GM12891 (cell line): Measurements from ENCODE around the gene FDX2.

Source experiments
- DNase-seq: peaks from one replicate; pipeline ENCODE4 v3.0.0; 2011; ENCODE audit warnings: low spot score; ENCODE audit not compliant: insufficient read length
- FAIRE-seq: peaks from 2 replicates; lab custom pipeline; 2011; peaks lifted over from hg19 to GRCh38; lab: Jason Lieb, UNC
- PAX5 ChIP-seq: IDR thresholded peaks from 2 replicates; pipeline ENCODE4 v1.6.1; 2011; ENCODE audit warnings: low read length, moderate library complexity, mild to moderate bottlenecking; ENCODE audit not compliant: insufficient read depth, severe bottlenecking
- POLR2A ChIP-seq: IDR thresholded peaks from 2 replicates; pipeline ENCODE4 v1.6.1; 2011; ENCODE audit warnings: low read depth, low read length, control low read depth
- POLR2AphosphoS5 ChIP-seq: IDR thresholded peaks from 2 replicates; pipeline ENCODE4 v1.6.1; 2011; ENCODE audit warnings: low read depth, low read length, control low read depth
- POU2F2 ChIP-seq: IDR thresholded peaks from 2 replicates; pipeline ENCODE4 v1.6.1; 2011; ENCODE audit warnings: low read depth, mild to moderate bottlenecking, control low read depth, low read length, moderate library complexity
- SPI1 ChIP-seq: IDR thresholded peaks from 2 replicates; pipeline ENCODE4 v1.6.1; 2011; ENCODE audit warnings: low read depth, low read length, control low read depth
- TAF1 ChIP-seq: IDR thresholded peaks from 2 replicates; pipeline ENCODE4 v1.6.1; 2011; ENCODE audit warnings: low read depth, low read length, control low read depth

The FDX2 gene

DNA sequence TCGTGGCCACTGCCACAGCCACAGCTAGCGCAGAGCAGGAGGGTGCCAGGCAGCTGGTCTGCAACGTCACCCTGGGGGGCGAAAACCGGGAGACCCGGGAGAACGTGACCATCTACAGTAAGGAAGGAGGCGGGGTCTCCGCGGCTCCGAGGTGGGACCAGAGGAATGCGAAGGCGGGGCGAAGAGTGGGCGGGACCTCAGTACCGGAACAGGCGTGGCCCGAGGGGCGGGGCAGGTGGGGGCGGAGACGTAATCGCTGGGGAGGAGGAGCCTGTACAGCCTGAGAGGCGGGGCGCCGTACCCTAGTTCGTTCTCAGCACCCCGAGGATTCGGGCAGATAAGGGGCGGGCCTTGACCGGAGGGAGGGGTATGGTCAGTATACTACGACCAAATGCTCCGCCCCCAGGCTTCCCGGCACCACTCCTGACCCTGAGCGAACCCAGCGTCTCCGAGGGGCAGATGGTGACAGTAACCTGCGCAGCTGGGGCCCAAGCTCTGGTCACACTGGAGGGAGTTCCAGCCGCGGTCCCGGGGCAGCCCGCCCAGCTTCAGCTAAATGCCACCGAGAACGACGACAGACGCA lies 23.5 kb downstream of the FDX2 start:
- FAIRE-seq, result peak; percentile 85
- no peak for TF ChIP-seq POLR2A
- no peak for TF ChIP-seq POLR2AphosphoS5
- no peak for TF ChIP-seq POU2F2
- DNase-seq, result no peak

DNA sequence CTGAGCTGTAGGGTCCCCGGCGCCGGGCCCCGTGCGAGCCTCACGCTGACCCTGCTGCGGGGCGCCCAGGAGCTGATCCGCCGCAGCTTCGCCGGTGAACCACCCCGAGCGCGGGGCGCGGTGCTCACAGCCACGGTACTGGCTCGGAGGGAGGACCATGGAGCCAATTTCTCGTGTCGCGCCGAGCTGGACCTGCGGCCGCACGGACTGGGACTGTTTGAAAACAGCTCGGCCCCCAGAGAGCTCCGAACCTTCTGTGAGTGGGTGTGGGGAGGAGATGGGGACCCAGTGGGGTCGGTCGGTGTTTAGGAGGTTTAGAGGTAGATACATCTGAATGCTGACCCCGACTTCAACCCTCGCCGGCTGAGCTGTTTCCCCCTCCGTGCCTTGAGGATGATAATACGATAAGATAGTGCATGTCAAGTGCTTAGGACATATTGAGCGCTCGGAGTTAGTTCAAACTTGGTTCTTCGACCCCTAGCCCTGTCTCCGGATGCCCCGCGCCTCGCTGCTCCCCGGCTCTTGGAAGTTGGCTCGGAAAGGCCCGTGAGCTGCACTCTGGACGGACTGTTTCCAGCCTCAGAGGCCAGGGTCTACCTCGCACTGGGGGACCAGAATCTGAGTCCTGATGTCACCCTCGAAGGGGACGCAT lies 24.1 kb downstream of the FDX2 start:
- FAIRE-seq (peak; percentile 33), DNase-seq (no peak)
- TF ChIP-seq TAF1, result no peak
- TF ChIP-seq SPI1, result no peak
- TF ChIP-seq POLR2A, result no peak

DNA sequence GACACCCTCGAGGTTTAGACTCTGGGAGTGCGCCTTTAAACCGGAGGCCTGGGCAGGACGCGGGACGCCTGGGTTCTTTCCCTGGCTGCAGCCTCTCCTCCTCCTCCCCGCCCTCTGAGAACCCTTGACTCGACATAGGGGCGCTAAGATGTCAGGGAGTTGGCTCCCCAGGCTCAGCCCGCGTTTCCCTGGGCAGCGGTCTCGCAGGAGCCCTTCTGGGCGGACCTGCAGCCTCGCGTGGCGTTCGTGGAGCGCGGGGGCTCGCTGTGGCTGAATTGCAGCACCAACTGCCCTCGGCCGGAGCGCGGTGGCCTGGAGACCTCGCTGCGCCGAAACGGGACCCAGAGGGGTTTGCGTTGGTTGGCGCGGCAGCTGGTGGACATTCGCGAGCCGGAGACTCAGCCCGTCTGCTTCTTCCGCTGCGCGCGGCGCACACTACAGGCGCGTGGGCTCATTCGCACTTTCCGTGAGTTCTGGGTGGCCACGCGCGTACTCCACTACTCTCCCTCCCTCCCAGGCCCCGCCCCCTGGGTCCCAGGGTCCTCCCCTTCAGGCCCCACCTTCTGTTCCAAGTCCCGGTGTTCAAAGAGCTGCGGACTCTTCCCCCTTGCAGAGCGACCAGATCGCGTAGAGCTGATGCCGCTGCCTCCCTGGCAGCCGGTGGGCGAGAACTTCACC lies 24.8 kb downstream of the FDX2 start:
- no peak for DNase-seq
- TF ChIP-seq PAX5 (no peak), POU2F2 (no peak), POLR2AphosphoS5 (no peak), SPI1 (no peak), TAF1 (no peak), POLR2A (no peak)
- FAIRE-seq, result peak; percentile 33

DNA sequence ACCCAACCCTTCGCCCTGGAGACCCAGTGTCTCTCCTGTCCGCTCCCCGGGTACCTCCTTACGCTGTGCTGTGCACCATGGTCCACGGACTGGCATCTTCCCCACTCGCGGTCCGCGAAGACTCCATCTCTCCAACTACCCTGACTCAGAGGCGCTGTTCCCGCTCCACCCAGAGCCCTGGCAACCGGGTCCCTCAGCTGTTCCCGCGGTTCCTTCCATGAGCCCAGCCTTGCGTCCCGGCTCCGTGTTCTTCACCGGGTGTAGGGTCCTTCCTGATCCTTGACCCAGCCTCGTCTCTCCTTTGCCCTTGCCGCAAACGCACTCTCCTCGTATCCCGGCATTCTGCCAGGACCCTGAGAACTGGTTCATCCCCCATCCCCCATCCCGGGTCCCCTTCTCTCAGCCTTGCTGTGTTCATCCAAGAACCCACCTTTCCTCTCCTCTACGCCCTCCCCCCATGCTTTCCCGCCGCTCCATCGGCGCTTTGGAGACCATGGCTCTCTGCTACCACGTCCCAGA lies 25.4 kb downstream of the FDX2 start:
- TF ChIP-seq PAX5 (no peak), TAF1 (no peak), POLR2AphosphoS5 (no peak), POU2F2 (no peak), SPI1 (no peak), POLR2A (no peak)
- FAIRE-seq, result no peak
- no peak for DNase-seq

DNA sequence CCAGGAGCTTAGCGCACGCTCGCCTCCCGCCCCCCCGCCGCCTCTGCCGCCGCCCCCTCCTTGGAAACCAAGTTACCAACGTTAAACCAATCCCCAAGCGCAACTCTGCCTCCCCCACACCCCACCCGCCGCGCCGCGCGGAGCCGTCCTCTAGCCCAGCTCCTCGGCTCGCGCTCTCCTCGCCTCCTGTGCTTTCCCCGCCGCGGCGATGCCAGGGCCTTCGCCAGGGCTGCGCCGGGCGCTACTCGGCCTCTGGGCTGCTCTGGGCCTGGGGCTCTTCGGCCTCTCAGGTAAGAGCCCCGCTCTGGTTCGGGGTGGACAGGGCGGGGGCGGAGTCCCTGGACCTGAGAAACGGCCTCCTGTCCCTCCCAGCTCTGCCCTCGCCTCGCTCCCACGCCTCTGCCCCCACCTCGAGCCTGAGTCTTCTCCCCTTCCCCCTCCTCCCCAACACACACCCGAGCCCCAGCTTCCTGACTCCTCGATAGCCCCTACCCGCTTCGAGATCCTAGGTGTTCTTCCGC lies 25.9 kb downstream of the FDX2 start, which contains the start of gene ICAM5:
ICAM5 (plus strand) TSS at position 117 of the 521 bp plus-strand sequence; CDS start at position 209, 92 bp downstream.
- FAIRE-seq, result no peak
- TF ChIP-seq POLR2A (no peak), SPI1 (no peak), POLR2AphosphoS5 (no peak), TAF1 (no peak), POU2F2 (no peak), PAX5 (no peak)
- no peak for DNase-seq

DNA sequence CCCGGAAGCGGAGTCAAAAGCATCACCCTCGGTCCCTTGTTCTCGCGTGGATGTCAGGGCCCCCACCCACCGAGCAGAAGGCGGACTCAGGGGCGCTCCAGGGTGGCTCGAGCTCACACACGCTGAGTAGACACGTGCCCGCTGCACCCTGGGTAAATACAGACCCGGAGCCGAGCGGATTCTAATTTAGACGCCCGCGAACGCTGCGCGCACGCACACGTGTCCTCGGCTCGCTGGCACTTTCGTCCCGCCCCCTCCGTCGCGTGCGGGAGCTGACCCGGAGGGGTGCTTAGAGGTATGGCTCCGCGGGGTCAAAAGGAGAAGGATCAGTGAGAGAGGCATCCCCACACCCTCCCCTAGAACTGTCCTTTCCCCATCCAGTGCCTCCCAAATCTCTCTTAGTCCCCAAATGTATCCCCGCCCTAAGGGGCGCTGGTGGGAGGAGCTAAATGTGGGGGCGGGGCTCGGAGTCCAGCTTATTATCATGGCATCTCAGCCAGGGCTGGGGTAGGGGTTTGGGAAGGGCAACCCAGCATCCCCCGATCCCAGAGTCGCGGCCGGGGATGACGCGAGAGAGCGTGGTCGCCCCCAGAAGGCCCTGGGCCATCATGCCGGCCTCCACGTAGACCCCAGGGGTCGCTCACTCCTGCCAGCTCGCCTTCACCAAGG lies 26.5 kb downstream of the FDX2 start:
- FAIRE-seq (peak; percentile 88), DNase-seq (no peak)
- TF ChIP-seq POLR2A (no peak), POU2F2 (no peak), POLR2AphosphoS5 (no peak), PAX5 (no peak), TAF1 (no peak), SPI1 (no peak)

DNA sequence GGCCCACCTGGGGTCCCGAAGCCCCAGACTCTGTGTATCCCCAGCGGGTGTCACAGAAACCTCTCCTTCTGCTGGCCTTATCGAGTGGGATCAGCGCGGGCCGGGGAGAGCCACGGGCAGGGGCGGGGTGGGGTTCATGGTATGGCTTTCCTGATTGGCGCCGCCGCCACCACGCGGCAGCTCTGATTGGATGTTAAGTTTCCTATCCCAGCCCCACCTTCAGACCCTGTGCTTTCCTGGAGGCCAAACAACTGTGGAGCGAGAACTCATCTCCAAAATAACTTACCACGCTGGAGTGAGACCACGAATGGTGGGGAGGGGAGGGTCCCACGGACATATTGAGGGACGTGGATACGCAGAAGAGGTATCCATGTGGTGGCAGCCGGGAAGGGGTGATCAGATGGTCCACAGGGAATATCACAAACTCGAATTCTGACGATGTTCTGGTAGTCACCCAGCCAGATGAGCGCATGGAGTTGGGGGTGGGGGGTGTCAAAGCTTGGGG lies 27.1 kb downstream of the FDX2 start:
- DNase-seq, result no peak
- TF ChIP-seq TAF1 (no peak), POLR2A (no peak), POU2F2 (no peak), PAX5 (no peak), SPI1 (no peak), POLR2AphosphoS5 (no peak)
- FAIRE-seq, result peak; percentile 91

DNA sequence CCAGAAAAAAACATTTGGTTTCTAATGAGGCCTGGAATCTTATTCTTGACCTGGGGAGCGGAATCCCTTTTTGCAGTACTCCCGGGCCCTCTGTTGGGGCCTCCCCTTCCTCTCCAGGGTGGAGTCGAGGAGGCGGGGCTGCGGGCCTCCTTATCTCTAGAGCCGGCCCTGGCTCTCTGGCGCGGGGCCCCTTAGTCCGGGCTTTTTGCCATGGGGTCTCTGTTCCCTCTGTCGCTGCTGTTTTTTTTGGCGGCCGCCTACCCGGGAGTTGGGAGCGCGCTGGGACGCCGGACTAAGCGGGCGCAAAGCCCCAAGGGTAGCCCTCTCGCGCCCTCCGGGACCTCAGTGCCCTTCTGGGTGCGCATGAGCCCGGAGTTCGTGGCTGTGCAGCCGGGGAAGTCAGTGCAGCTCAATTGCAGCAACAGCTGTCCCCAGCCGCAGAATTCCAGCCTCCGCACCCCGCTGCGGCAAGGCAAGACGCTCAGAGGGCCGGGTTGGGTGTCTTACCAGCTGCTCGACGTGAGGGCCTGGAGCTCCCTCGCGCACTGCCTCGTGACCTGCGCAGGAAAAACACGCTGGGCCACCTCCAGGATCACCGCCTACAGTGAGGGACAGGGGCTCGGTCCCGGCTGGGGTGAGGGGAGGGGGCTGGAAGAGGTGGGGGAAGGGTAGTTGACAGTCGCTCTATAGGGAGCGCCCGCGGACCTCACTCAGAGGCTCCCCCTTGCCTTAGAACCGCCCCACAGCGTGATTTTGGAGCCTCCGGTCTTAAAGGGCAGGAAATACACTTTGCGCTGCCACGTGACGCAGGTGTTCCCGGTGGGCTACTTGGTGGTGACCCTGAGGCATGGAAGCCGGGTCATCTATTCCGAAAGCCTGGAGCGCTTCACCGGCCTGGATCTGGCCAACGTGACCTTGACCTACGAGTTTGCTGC lies 28.7 kb downstream of the FDX2 start, which contains the start of gene ICAM4:
ICAM4 (plus strand) TSS at position 153 of the 935 bp plus-strand sequence; CDS start at position 211, 58 bp downstream.
- FAIRE-seq, result peak; percentile 56
- TF ChIP-seq PAX5, result no peak
- no peak for TF ChIP-seq POLR2AphosphoS5
- TF ChIP-seq POU2F2, result 0 out of 2 replicates have a peak, but pooled peaks have one; percentile 6
- no peak for DNase-seq

DNA sequence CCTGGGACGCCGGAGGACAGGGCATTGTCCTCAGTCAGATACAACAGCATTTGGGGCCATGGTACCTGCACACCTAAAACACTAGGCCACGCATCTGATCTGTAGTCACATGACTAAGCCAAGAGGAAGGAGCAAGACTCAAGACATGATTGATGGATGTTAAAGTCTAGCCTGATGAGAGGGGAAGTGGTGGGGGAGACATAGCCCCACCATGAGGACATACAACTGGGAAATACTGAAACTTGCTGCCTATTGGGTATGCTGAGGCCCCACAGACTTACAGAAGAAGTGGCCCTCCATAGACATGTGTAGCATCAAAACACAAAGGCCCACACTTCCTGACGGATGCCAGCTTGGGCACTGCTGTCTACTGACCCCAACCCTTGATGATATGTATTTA lies 30.4 kb downstream of the FDX2 start:
- no peak for DNase-seq
- TF ChIP-seq TAF1 (no peak), POLR2A (peak; percentile 62), POLR2AphosphoS5 (peak; percentile 34), PAX5 (no peak), POU2F2 (no peak), SPI1 (peak; percentile 45)
- FAIRE-seq, result no peak
